SKM-1 (cell line): Measurements from ENCODE around the gene FBXW10.
"Not testable (repeated sequence)": the region's sequence is repeated elsewhere in the genome, so short reads cannot be mapped to it uniquely, and the experiment has no call there.

Experiments
- DNase-seq: peaks from one replicate; lab custom pipeline; 2025; ENCODE audit not compliant: unreplicated experiment; lab: John Stamatoyannopoulos, UW

The FBXW10 gene

GRCh38 chr17:18747501-18747900, 3.6 kb downstream of the FBXW10 start:
- not testable (repeated sequence) for DNase-seq

- DNase-seq, result not testable (repeated sequence)
Measured at GRCh38 chr17:18750242-18750641, 6.4 kb downstream of the FBXW10 start.

GRCh38 chr17:18753829-18754409, 10.1 kb downstream of the FBXW10 start:
- DNase-seq, result not testable (repeated sequence)

- not testable (repeated sequence) for DNase-seq
Measured at GRCh38 chr17:18755969-18756368, 12.1 kb downstream of the FBXW10 start.

- DNase-seq, result not testable (repeated sequence)
Measured at GRCh38 chr17:18757368-18758044, 13.7 kb downstream of the FBXW10 start.

GRCh38 chr17:18758344-18758743, 14.5 kb downstream of the FBXW10 start:
- not testable (repeated sequence) for DNase-seq

- not testable (repeated sequence) for DNase-seq
Measured at GRCh38 chr17:18760221-18760620, 16.4 kb downstream of the FBXW10 start.

GRCh38 chr17:18770572-18770971, 26.7 kb downstream of the FBXW10 start:
- DNase-seq, result not testable (repeated sequence)

GRCh38 chr17:18771066-18771465, 27.2 kb downstream of the FBXW10 start:
- DNase-seq, result not testable (repeated sequence)

GRCh38 chr17:18772471-18772870, 28.6 kb downstream of the FBXW10 start:
- DNase-seq, result no peak

- peak; percentile 86 for DNase-seq
Measured at GRCh38 chr17:18780991-18781718, 37.3 kb downstream of the FBXW10 start, which contains the start of gene TVP23B. TSS of gene TVP23B (plus strand) at chr17:18781183. CDS start at chr17:18781294, 111 bp downstream.

GRCh38 chr17:18781805-18782204, 38.0 kb downstream of the FBXW10 start:
- not testable (repeated sequence) for DNase-seq

GRCh38 chr17:18785933-18786332, 42.1 kb downstream of the FBXW10 start:
- not testable (repeated sequence) for DNase-seq

- DNase-seq, result not testable (repeated sequence)
Measured at GRCh38 chr17:18786890-18787289, 43.0 kb downstream of the FBXW10 start.

- DNase-seq, result not testable (repeated sequence)
Measured at GRCh38 chr17:18791402-18791801, 47.5 kb downstream of the FBXW10 start.

GRCh38 chr17:18794841-18795240, 51.0 kb downstream of the FBXW10 start:
- DNase-seq, result not testable (repeated sequence)

- not testable (repeated sequence) for DNase-seq
Measured at GRCh38 chr17:18796887-18797286, 53.0 kb downstream of the FBXW10 start.

- DNase-seq, result not testable (repeated sequence)
Measured at GRCh38 chr17:18803458-18804245, 59.8 kb downstream of the FBXW10 start.

- not testable (repeated sequence) for DNase-seq
Measured at GRCh38 chr17:18815924-18816323, 72.1 kb downstream of the FBXW10 start.

- DNase-seq, result peak; percentile 11
Measured at GRCh38 chr17:18816489-18817371, 72.9 kb downstream of the FBXW10 start.
